Cardiac muscle cell (in vitro differentiated cells and primary cell): Measurements from ENCODE around the gene MAML3. TPM values are rescaled to one million over a fixed set of nuclear protein-coding genes. Genes with fewer than 3 reads are reported as not detected.

ENCODE experiments used
- DNase-seq, 2 donors: peaks; one replicate each; pipeline versions ENCODE4 v3.0.0 to v3.0.0-alpha.2; 2010 to 2017; ENCODE audit warnings: low read depth in 1 of 2, low spot score in 1 of 2
- H3K27ac ChIP-seq: fragments of 200-600 bp; sonication (generic); 2 replicates; pipeline ENCODE4 v1.5.1; 2016
- H3K27me3 ChIP-seq: fragments of 200-600 bp; sonication (generic); 2 replicates; pipeline ENCODE4 v1.6.0; 2016; ENCODE audit warnings: control low read depth
- H3K36me3 ChIP-seq: fragments of 200-600 bp; sonication (generic); 2 replicates; pipeline ENCODE4 v1.5.1; 2016; ENCODE audit warnings: control low read depth
- H3K4me1 ChIP-seq: fragments of 200-600 bp; sonication (generic); 2 replicates; pipeline ENCODE4 v1.8.1; 2017; ENCODE audit warnings: low read depth, mild to moderate bottlenecking, mixed run types
- H3K4me3 ChIP-seq: fragments of 200-600 bp; sonication (generic); 2 replicates; pipeline ENCODE4 v1.5.1; 2016; ENCODE audit warnings: mild to moderate bottlenecking
- H3K9me3 ChIP-seq: fragments of 200-600 bp; sonication (generic); 2 replicates; pipeline ENCODE4 v1.5.1; 2017; ENCODE audit warnings: low read depth, mild to moderate bottlenecking, control low read depth
- CTCF ChIP-seq: IDR thresholded peaks from 2 replicates; pipeline ENCODE4 v1.5.1; 2012; ENCODE audit warnings: low read depth, mild to moderate bottlenecking, low read length
- polyA plus RNA-seq: library from polyadenylated mRNA; unstranded; fragments of >200 nt; fragmentation: Nextera tagmentation; extraction: Ambion mirVana; gene quantifications from 2 replicates; pipeline ENCODE4 v1.2.1, GENCODE V29; 2016
- total RNA-seq: library from RNA; depleted of rRNA; stranded (reverse); fragments of >200 nt; gene quantifications from 2 replicates; pipeline ENCODE4 v1.2.3, GENCODE V29; 2016

The MAML3 gene
- total and polyA plus RNA-seq, 2 experiments from 2014 or later: 7.8 to 22.8 TPM

- no peaks in the 10 kb centered on the region for H3K36me3 ChIP-seq
- no peaks in the 10 kb centered on the region for H3K27me3 ChIP-seq
- H3K9me3 ChIP-seq: no peaks in the 10 kb centered on the region
- H3K27ac ChIP-seq: no peak overlapping the region
- peaks cover 14% of the 10 kb centered on the region for H3K4me1 ChIP-seq
- H3K4me3 ChIP-seq: no peak overlapping the region
- TF ChIP-seq CTCF: no peak
- no peak for DNase-seq
Observed at GRCh38 chr4:140084385-140084784, 69.6 kb downstream of the MAML3 start.

- Histone ChIP-seq H3K4me3 (no peak overlapping the region), H3K9me3 (no peaks in the 10 kb centered on the region), H3K4me1 (peaks cover 21% of the 10 kb centered on the region), H3K27me3 (no peaks in the 10 kb centered on the region), H3K27ac (no peak overlapping the region), H3K36me3 (no peaks in the 10 kb centered on the region)
- no peak for DNase-seq
- TF ChIP-seq CTCF: no peak
Observed at GRCh38 chr4:140082391-140082755, 71.6 kb downstream of the MAML3 start.

GRCh38 chr4:140081641-140082390 lies 72.2 kb downstream of the MAML3 start:
- H3K9me3 ChIP-seq: no peaks in the 10 kb centered on the region
- no peak for TF ChIP-seq CTCF
- H3K4me3 ChIP-seq: no peak overlapping the region
- peaks cover 21% of the 10 kb centered on the region for H3K4me1 ChIP-seq
- no peak for DNase-seq
- no peaks in the 10 kb centered on the region for H3K36me3 ChIP-seq
- H3K27ac ChIP-seq: no peak overlapping the region
- H3K27me3 ChIP-seq: no peaks in the 10 kb centered on the region

GRCh38 chr4:140080883-140081282 lies 73.1 kb downstream of the MAML3 start:
- H3K4me1 ChIP-seq: peaks cover 21% of the 10 kb centered on the region
- no peak for TF ChIP-seq CTCF
- H3K27me3 ChIP-seq: no peaks in the 10 kb centered on the region
- no peak overlapping the region for H3K27ac ChIP-seq
- no peaks in the 10 kb centered on the region for H3K36me3 ChIP-seq
- H3K9me3 ChIP-seq: no peaks in the 10 kb centered on the region
- H3K4me3 ChIP-seq: no peak overlapping the region
- peak in 1 of 2 donors; percentile 55 for DNase-seq

GRCh38 chr4:140078366-140078765 lies 75.6 kb downstream of the MAML3 start:
- H3K27ac ChIP-seq: no peak overlapping the region
- no peak overlapping the region for H3K4me3 ChIP-seq
- no peak for TF ChIP-seq CTCF
- H3K36me3 ChIP-seq: no peaks in the 10 kb centered on the region
- H3K9me3 ChIP-seq: no peaks in the 10 kb centered on the region
- no peaks in the 10 kb centered on the region for H3K27me3 ChIP-seq
- peaks cover 14% of the 10 kb centered on the region for H3K4me1 ChIP-seq
- DNase-seq: peak; percentile 68 to 77
